ENCODE measurements around the gene ANKFN1.

The ANKFN1 gene

GRCh38 chr17:56506349-56506748 is 353.1 kb downstream of the ANKFN1 start:
- no peak for TF ChIP-seq CTCF (IDR thresholded peaks at IDR 0.05; ENCODE audit: extremely low read depth, insufficient read depth, missing control alignments)
- in situ Hi-C loops (cut with MboI; ENCODE audit: low pct_unique_long_range_greater_than_20kb, low sequenced_read_pairs, unreplicated experiment) = no loop called here
- DNase-seq (ENCODE audit: low spot score) = no peak

GRCh38 chr17:56510554-56511342 is 357.5 kb downstream of the ANKFN1 start:
- no peak for TF ChIP-seq CTCF (IDR thresholded peaks at IDR 0.05; ENCODE audit: extremely low read depth, insufficient read depth, missing control alignments)
- in situ Hi-C loops (cut with MboI; ENCODE audit: low pct_unique_long_range_greater_than_20kb, low sequenced_read_pairs, unreplicated experiment) = no loop called here
- no peak for DNase-seq (ENCODE audit: low spot score)

- no peak for TF ChIP-seq CTCF (IDR thresholded peaks at IDR 0.05; ENCODE audit: extremely low read depth, insufficient read depth, missing control alignments)
- in situ Hi-C loops (cut with MboI; ENCODE audit: low pct_unique_long_range_greater_than_20kb, low sequenced_read_pairs, unreplicated experiment) = no loop called here
- DNase-seq (ENCODE audit: low spot score) = no peak
Observed at GRCh38 chr17:56514264-56514663, 361.0 kb downstream of the ANKFN1 start.

GRCh38 chr17:56514899-56515298 is 361.6 kb downstream of the ANKFN1 start:
- no peak for TF ChIP-seq CTCF (IDR thresholded peaks at IDR 0.05; ENCODE audit: extremely low read depth, insufficient read depth, missing control alignments)
- in situ Hi-C loops (cut with MboI; ENCODE audit: low pct_unique_long_range_greater_than_20kb, low sequenced_read_pairs, unreplicated experiment) = no loop called here
- DNase-seq (ENCODE audit: low spot score) = no peak

GRCh38 chr17:56521414-56522141 is 368.3 kb downstream of the ANKFN1 start:
- DNase-seq (ENCODE audit: low spot score) = no peak
- TF ChIP-seq CTCF (IDR thresholded peaks at IDR 0.05; ENCODE audit: extremely low read depth, insufficient read depth, missing control alignments) = no peak
- in situ Hi-C loops (cut with MboI; ENCODE audit: low pct_unique_long_range_greater_than_20kb, low sequenced_read_pairs, unreplicated experiment) = no loop called here

GRCh38 chr17:56523042-56523441 is 369.8 kb downstream of the ANKFN1 start:
- in situ Hi-C loops (cut with MboI; ENCODE audit: low pct_unique_long_range_greater_than_20kb, low sequenced_read_pairs, unreplicated experiment) = no loop called here

More at GRCh38 chr17:56523042-56523441, 369.8 kb downstream of the ANKFN1 start:
- TF ChIP-seq CTCF (IDR thresholded peaks at IDR 0.05; ENCODE audit: extremely low read depth, insufficient read depth, missing control alignments) = no peak
- no peak for DNase-seq (ENCODE audit: low spot score)

Measured in GM13977 (cell line).